Measurements from ENCODE around the gene TWF2. TPM values are rescaled to one million over a fixed set of nuclear protein-coding genes. Genes with fewer than 3 reads are reported as not detected.

The TWF2 gene
- total and polyA plus RNA-seq, 3 experiments from 2014 or later, result 98.2 to 138 (median 101) TPM

DNA sequence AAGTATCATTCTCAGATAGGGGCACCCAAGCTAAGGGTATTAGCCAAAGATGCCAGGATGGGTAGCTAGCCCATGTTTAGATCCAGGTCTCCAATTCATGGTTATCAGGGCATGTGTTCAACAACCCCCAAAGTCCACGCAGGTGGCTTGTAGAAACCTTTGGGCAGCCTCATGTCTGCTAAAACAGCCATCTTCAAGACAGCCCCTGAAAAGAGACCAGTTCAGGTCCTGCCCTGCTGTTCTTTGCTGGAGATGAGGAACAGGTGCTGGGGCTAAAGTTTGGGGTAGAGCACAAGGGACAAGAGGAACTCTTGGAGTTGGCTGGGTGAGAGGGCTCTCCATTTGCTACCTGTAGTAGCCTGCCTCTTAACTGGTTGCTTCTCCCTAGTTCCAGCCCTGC, 11.2 kb upstream of the TWF2 start:
- CTCF ChIA-PET, result interaction anchor here (4.4 to 14.4 kb wide), 3 partner anchors 11 to 30 kb away, joined by 26 to 156 read pairs (median 71); partner anchors contain the start of genes TWF2 and WDR82
- peaks cover 0 to 2% of the 10 kb centered on the region in 2 donors for H3K27me3 Mint-ChIP-seq

DNA sequence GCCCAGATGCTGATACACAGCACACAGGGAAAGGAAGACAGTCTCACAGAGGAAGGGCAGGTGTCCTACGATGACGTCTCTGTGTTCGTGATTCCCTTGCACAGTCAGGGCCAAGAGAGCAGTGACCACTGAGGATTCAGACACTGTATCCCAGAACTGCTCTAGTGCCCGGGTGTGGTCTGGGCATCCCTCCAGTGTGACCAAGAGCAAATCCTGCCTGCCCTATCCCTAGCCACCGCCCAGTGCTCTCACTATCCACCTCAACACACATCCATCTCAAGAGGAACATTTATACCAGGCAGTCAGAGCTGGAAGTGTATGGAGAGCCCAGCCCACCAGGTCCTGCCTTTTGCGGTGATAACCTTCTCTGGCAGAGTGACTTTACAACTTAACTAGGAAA, 10.7 kb upstream of the TWF2 start:
- Histone ChIP-seq H3K9me3 (ENCODE audit: low read length) (no peaks in the 10 kb centered on the region), H3K36me3 (ENCODE audit: insufficient read depth, low read length) (peaks cover 10% of the 10 kb centered on the region), H3K27me3 (ENCODE audit: insufficient read depth, low read length, poor library complexity, severe bottlenecking) (no peaks in the 10 kb centered on the region), H3K4me3 (ENCODE audit: low read length) (no peak overlapping the region), H3K27ac (ENCODE audit: low read depth, low read length) (no peak overlapping the region), H3K4me1 (ENCODE audit: insufficient read depth, low read length) (peaks cover 86% of the 10 kb centered on the region)
- Mint-ChIP-seq H3K9me3 (peaks cover 0 to 2% (median 0%) of the 10 kb centered on the region in 5 donors), H3K4me1 (peaks cover 73 to 93% (median 84%) of the 10 kb centered on the region in 3 donors), H3K36me3 (peaks cover 0 to 71% (median 15%) of the 10 kb centered on the region in 3 donors), H3K4me3 (peak overlapping the region in 5 of 7 donors; percentile 8 to 65 (median 16)), H3K27me3 (peaks cover 0 to 2% of the 10 kb centered on the region in 2 donors), H3K27ac (peak overlapping the region; percentile 86 to 100 (median 94))
- CTCF ChIA-PET, result interaction anchor here (1.7 to 14.4 kb wide), 4 partner anchors 10 to 90 kb away, joined by 8 to 156 read pairs (median 48); partner anchors contain the start of genes TWF2 and WDR82
- DNase-seq, result peak in 1 of 5 donors; percentile 41
- POLR2A ChIA-PET, result interaction anchor here (0.7 to 2.5 kb wide), 5 partner anchors 11 to 32 kb away, joined by 4 to 12 read pairs (median 10); partner anchors contain the start of genes TWF2 and WDR82

More for the DNA sequence above, 11.2 kb upstream of the TWF2 start:
- H3K4me1 ChIP-seq (ENCODE audit: insufficient read depth, low read length), result peaks cover 86% of the 10 kb centered on the region
- H3K36me3 ChIP-seq (ENCODE audit: insufficient read depth, low read length), result peaks cover 11% of the 10 kb centered on the region
- Mint-ChIP-seq H3K9me3 (peaks cover 0 to 2% (median 0%) of the 10 kb centered on the region in 5 donors), H3K27ac (peak overlapping the region in 7 of 8 donors; percentile 86 to 100 (median 97)), H3K4me1 (peaks cover 71 to 93% (median 84%) of the 10 kb centered on the region in 3 donors), H3K4me3 (peak overlapping the region in 3 of 7 donors; percentile 3 to 63 (median 13)), H3K36me3 (peaks cover 0 to 74% (median 15%) of the 10 kb centered on the region in 3 donors)
- peak in 1 of 5 donors; percentile 28 for DNase-seq
- no peaks in the 10 kb centered on the region for H3K9me3 ChIP-seq (ENCODE audit: low read length)
- no peak overlapping the region for H3K4me3 ChIP-seq (ENCODE audit: low read length)
- POLR2A ChIA-PET, result interaction anchor here (0.7 to 4.8 kb wide), 3 partner anchors 21 to 32 kb away, joined by 4 to 86 read pairs (median 7); partner anchors contain the start of gene WDR82
- no peak overlapping the region for H3K27ac ChIP-seq (ENCODE audit: low read depth, low read length)
- no peaks in the 10 kb centered on the region for H3K27me3 ChIP-seq (ENCODE audit: insufficient read depth, low read length, poor library complexity, severe bottlenecking)

DNA sequence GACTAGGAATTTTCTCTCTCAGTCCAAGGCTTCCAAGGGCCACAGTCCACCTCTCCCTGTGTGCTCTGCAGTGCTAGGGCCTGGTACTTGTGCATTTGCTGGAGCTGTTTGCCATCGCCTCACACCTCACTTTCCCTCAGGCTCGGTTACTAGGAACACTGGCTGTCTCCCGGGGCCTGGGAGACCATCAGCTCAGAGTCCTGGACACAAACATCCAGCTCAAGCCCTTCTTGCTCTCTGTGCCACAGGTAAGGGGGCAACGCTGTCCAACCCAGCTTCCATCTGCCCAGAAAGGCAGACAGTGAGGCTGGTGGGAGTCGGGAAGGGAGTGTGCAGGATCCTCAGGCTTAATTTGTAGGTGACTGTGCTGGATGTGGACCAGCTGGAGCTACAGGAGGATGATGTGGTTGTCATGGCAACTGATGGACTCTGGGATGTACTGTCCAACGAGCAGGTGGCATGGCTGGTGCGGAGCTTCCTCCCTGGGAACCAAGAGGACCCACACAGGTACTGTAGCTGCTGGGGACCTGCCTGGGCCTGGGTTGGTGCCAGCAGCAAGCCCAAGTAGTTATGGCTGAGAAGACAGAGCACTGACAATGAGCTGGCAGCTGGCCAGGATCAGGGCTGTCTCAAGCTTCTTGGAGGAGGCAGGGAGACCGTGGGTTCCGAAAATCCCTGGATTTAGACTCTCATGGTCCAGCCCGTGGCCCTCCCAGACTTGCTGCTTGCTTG, 10.0 kb upstream of the TWF2 start:
- no peak overlapping the region for H3K27ac ChIP-seq (ENCODE audit: low read depth, low read length)
- Mint-ChIP-seq H3K9me3 (peaks cover 0 to 2% (median 0%) of the 10 kb centered on the region in 5 donors), H3K36me3 (peaks cover 0 to 65% (median 15%) of the 10 kb centered on the region in 3 donors), H3K27ac (peak overlapping the region; percentile 88 to 100 (median 96)), H3K4me1 (peaks cover 73 to 93% (median 84%) of the 10 kb centered on the region in 3 donors), H3K4me3 (peak overlapping the region; percentile 5 to 88 (median 52)), H3K27me3 (peaks cover 0 to 2% of the 10 kb centered on the region in 2 donors)
- H3K4me1 ChIP-seq (ENCODE audit: insufficient read depth, low read length), result peaks cover 86% of the 10 kb centered on the region
- ChIA-PET CTCF (interaction anchor here (1.1 to 14.4 kb wide), 6 partner anchors 17 to 90 kb away, joined by 3 to 156 read pairs (median 6); partner anchors contain the start of genes GLYCTK and WDR82), POLR2A (interaction anchor here (0.7 to 2.5 kb wide), 7 partner anchors 10 to 69 kb away, joined by 3 to 12 read pairs (median 7); partner anchors contain the start of genes TWF2 and WDR82)
- no peaks in the 10 kb centered on the region for H3K9me3 ChIP-seq (ENCODE audit: low read length)
- no peak overlapping the region for H3K4me3 ChIP-seq (ENCODE audit: low read length)
- peaks cover 3% of the 10 kb centered on the region for H3K36me3 ChIP-seq (ENCODE audit: insufficient read depth, low read length)
- peak in 2 of 5 donors; percentile 41 to 68 for DNase-seq
- no peaks in the 10 kb centered on the region for H3K27me3 ChIP-seq (ENCODE audit: insufficient read depth, low read length, poor library complexity, severe bottlenecking)

DNA sequence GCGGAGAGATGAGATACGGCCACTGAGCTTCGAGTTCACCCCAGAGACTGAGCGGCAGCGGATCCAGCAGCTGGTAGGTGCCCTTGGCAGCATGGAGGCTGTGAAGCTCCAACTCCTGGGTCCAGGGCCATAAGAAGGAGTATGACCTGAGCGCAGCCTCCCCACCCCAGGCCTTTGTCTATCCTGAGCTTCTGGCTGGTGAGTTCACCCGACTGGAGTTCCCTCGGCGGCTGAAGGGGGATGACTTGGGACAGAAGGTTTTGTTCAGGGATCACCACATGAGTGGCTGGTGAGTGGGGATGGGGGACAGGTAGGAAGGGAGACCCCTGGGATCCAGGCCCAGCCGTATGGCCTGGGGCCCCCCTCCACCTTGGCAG, 9.2 kb upstream of the TWF2 start:
- DNase-seq, result peak in 1 of 5 donors; percentile 47

DNA sequence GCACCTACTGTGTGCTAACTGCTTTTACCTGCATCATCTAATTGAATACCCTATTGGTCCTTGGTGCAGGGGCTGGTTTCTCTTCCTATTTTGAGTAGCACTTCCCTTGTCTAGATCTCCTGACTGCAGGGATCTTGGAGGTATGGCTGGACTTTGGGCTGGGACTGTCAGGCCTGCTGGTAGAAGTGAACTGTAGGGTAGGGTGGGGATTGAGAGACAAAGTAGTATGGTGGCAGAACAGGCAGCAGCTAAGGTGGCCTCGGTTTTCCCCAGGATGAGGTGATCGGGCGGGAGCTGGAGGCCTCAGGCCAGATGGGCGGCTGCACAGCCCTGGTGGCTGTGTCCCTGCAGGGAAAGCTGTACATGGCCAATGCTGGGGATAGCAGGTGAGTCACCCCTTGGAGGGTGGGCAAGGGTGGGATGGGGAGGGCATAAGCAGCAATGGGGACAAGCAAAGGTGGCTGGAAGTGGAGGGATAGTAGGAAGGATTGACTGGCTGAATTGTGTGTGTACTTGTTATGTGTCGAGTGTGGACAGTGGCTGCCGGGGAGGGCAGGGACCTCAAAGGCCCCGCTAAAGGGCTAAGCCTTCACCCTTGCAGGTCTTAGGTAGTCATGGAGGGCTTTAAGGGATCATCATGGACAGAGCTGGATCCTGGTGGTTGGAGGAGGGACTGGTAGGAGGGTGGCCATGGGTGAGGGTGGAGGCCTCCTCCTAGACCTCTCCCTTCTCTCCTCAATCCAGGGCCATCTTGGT, 8.6 kb upstream of the TWF2 start:
- H3K27ac Mint-ChIP-seq, result peak overlapping the region; percentile 88 to 100 (median 95)
- peak in 1 of 5 donors; percentile 41 for DNase-seq
- peak overlapping the region; percentile 80 for H3K27ac ChIP-seq (ENCODE audit: low read depth, low read length)
- POLR2A ChIA-PET, result interaction anchor here (0.6 to 2.5 kb wide), 9 partner anchors 9 to 165 kb away, joined by 3 to 12 read pairs (median 3); partner anchors contain the start of genes TWF2 and WDR82
- CTCF ChIA-PET, result interaction anchor here (1.1 to 14.4 kb wide), 7 partner anchors 12 to 40 kb away, joined by 3 to 156 read pairs (median 5); partner anchors contain the start of genes GLYCTK and WDR82
- peaks cover 69 to 91% (median 80%) of the 10 kb centered on the region in 3 donors for H3K4me1 Mint-ChIP-seq
- no peaks in the 10 kb centered on the region for H3K27me3 Mint-ChIP-seq
- no peaks in the 10 kb centered on the region for H3K9me3 ChIP-seq (ENCODE audit: low read length)
- H3K4me1 ChIP-seq (ENCODE audit: insufficient read depth, low read length), result peaks cover 81% of the 10 kb centered on the region
- H3K4me3 Mint-ChIP-seq, result peak overlapping the region; percentile 78 to 95 (median 91)
- H3K36me3 ChIP-seq (ENCODE audit: insufficient read depth, low read length), result no peaks in the 10 kb centered on the region
- H3K27me3 ChIP-seq (ENCODE audit: insufficient read depth, low read length, poor library complexity, severe bottlenecking), result no peaks in the 10 kb centered on the region
- peak overlapping the region; percentile 82 for H3K4me3 ChIP-seq (ENCODE audit: low read length)
- no peaks in the 10 kb centered on the region for H3K9me3 Mint-ChIP-seq
- peaks cover 0 to 55% (median 11%) of the 10 kb centered on the region in 3 donors for H3K36me3 Mint-ChIP-seq

More for the DNA sequence above, 9.2 kb upstream of the TWF2 start:
- Histone ChIP-seq H3K27me3 (ENCODE audit: insufficient read depth, low read length, poor library complexity, severe bottlenecking) (no peaks in the 10 kb centered on the region), H3K27ac (ENCODE audit: low read depth, low read length) (no peak overlapping the region), H3K4me3 (ENCODE audit: low read length) (no peak overlapping the region), H3K9me3 (ENCODE audit: low read length) (no peaks in the 10 kb centered on the region), H3K4me1 (ENCODE audit: insufficient read depth, low read length) (peaks cover 86% of the 10 kb centered on the region), H3K36me3 (ENCODE audit: insufficient read depth, low read length) (no peaks in the 10 kb centered on the region)
- peak overlapping the region; percentile 68 to 95 (median 89) for H3K4me3 Mint-ChIP-seq
- H3K9me3 Mint-ChIP-seq, result peaks cover 0 to under 1% (median 0%) of the 10 kb centered on the region in 5 donors
- H3K4me1 Mint-ChIP-seq, result peaks cover 73 to 93% (median 83%) of the 10 kb centered on the region in 3 donors
- CTCF ChIA-PET, result interaction anchor here (1.1 to 14.4 kb wide), 6 partner anchors 16 to 91 kb away, joined by 3 to 156 read pairs (median 6); partner anchors contain the start of genes GLYCTK and WDR82
- peak overlapping the region; percentile 88 to 100 (median 94) for H3K27ac Mint-ChIP-seq
- peaks cover 0 to 57% (median 15%) of the 10 kb centered on the region in 3 donors for H3K36me3 Mint-ChIP-seq
- POLR2A ChIA-PET, result interaction anchor here (0.6 to 2.5 kb wide), 10 partner anchors 9 to 164 kb away, joined by 3 to 12 read pairs (median 3); partner anchors contain the start of genes TWF2 and WDR82
- H3K27me3 Mint-ChIP-seq, result peaks cover 0 to under 1% of the 10 kb centered on the region in 2 donors

DNA sequence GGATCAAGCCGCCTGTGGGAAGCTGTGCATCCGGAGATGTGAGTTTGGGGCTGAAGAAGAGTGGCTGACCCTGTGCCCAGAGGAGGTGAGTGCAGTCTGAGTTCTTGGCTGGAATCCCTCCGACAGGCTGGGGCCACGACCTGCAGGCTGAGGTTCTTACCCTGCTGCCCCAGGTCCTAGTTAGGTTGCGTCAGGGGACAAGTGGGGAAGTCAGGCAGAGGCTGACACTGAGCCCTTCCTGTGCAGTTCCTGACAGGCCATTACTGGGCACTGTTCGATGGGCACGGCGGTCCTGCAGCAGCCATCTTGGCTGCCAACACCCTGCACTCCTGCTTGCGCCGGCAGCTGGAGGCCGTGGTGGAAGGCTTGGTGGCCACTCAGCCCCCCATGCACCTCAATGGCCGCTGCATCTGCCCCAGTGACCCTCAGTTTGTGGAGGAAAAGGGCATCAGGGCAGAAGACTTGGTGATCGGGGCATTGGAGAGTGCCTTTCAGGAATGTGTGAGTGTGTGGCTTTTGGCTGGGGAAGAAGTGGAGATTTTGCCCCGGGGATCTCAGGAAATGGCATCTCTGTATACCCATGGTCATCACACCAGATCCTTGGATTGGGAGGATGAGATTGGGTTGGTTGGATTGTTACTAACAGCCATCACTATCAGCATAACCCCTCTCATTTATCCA, 7.9 kb upstream of the TWF2 start:
- Mint-ChIP-seq H3K9me3 (no peaks in the 10 kb centered on the region), H3K4me3 (peak overlapping the region; percentile 78 to 95 (median 91)), H3K27ac (peak overlapping the region; percentile 88 to 100 (median 96)), H3K4me1 (peaks cover 69 to 88% (median 77%) of the 10 kb centered on the region in 3 donors), H3K36me3 (peaks cover 0 to 50% (median 8%) of the 10 kb centered on the region in 3 donors), H3K27me3 (no peaks in the 10 kb centered on the region)
- ChIA-PET CTCF (interaction anchor here (1.1 to 14.4 kb wide), 4 partner anchors 12 to 33 kb away, joined by 3 to 156 read pairs (median 8); partner anchors contain the start of gene WDR82), POLR2A (interaction anchor here (0.6 to 4.7 kb wide), 7 partner anchors 12 to 217 kb away, joined by 3 to 54 read pairs (median 3); partner anchors contain the start of gene WDR82)
- Histone ChIP-seq H3K27me3 (ENCODE audit: insufficient read depth, low read length, poor library complexity, severe bottlenecking) (no peaks in the 10 kb centered on the region), H3K27ac (ENCODE audit: low read depth, low read length) (peak overlapping the region; percentile 80), H3K4me1 (ENCODE audit: insufficient read depth, low read length) (peaks cover 79% of the 10 kb centered on the region), H3K4me3 (ENCODE audit: low read length) (peak overlapping the region; percentile 82), H3K9me3 (ENCODE audit: low read length) (no peaks in the 10 kb centered on the region), H3K36me3 (ENCODE audit: insufficient read depth, low read length) (no peaks in the 10 kb centered on the region)
- peak in 1 of 5 donors; percentile 55 for DNase-seq
